ENCODE measurements around the gene GNAT1. TPM values are rescaled to one million over a fixed set of nuclear protein-coding genes. Genes with fewer than 3 reads are reported as not detected.

Gene GNAT1
- polyA plus RNA-seq (2013): not detected

GRCh38 chr3:50190936-50191660 lies at the start of gene GNAT1:
Gene GNAT1, plus strand, starts transcription at chr3:50191610. Its CDS starts 116 bp downstream, at chr3:50191726.
- 100% methylated on average over 4 of the region's 8 CpGs for WGBS (ENCODE audit: insufficient coverage)
- ChIA-PET CTCF (interaction anchor here (0.7 to 14.7 kb wide), 28 partner anchors 9 to 136 kb away, joined by 3 to 238 read pairs (median 6); partner anchors contain the start of genes GNAI2, HYAL2 and SLC38A3), POLR2A (interaction anchor here (0.6 kb wide), 1 partner anchor 89 kb away, joined by 4 read pairs; no protein-coding TSS in a partner anchor)
- Histone ChIP-seq H3K9me3 (ENCODE audit: control extremely low read depth in 1 of 5, control insufficient read depth in 4 of 5, insufficient read depth in 2 of 5, low read depth in 1 of 5, low read length in 4 of 5) (no peaks in the 10 kb centered on the region), H3K27me3 (replicated peaks in 2 of 5; ENCODE audit: control insufficient read depth in 4 of 5, insufficient read depth in 5 of 5, low read length in 4 of 5) (peaks cover 0 to 33% (median 22%) of the 10 kb centered on the region in 5 experiments), H3K4me3 (ENCODE audit: control insufficient read depth in 1 of 7, extremely low read depth in 1 of 7, insufficient read depth in 4 of 7, low read depth in 2 of 7, low read length in 6 of 7) (no peak within 1 kb of the TSS), H3K4me1 (ENCODE audit: control extremely low read depth in 1 of 4, control insufficient read depth in 4 of 4, insufficient read depth in 4 of 4, low read length in 3 of 4) (peaks cover 0 to 19% (median 15%) of the 10 kb centered on the region in 4 experiments), H3K36me3 (ENCODE audit: control insufficient read depth in 4 of 4, insufficient read depth in 4 of 4, low read length in 3 of 4) (no peaks in the 10 kb centered on the region), H3K27ac (ENCODE audit: insufficient read depth in 1 of 2, low read depth in 1 of 2, low read length in 2 of 2, poor library complexity in 1 of 2, severe bottlenecking in 2 of 2) (no peak within 1 kb of the TSS)
- DNase-seq: peak in 2 of 3 donors; percentile 27 to 30

- DNase-seq: no peak
- ChIA-PET CTCF (no interaction called here), POLR2A (no interaction called here)
- H3K36me3 ChIP-seq (ENCODE audit: control insufficient read depth in 4 of 4, insufficient read depth in 4 of 4, low read length in 3 of 4): no peaks in the 10 kb centered on the region
- H3K4me3 ChIP-seq (ENCODE audit: control insufficient read depth in 1 of 7, extremely low read depth in 1 of 7, insufficient read depth in 4 of 7, low read depth in 2 of 7, low read length in 6 of 7): peak overlapping the region in 1 of 7 experiments; percentile 6
- no peak overlapping the region for H3K27ac ChIP-seq (ENCODE audit: insufficient read depth in 1 of 2, low read depth in 1 of 2, low read length in 2 of 2, poor library complexity in 1 of 2, severe bottlenecking in 2 of 2)
- H3K9me3 ChIP-seq (ENCODE audit: control extremely low read depth in 1 of 5, control insufficient read depth in 4 of 5, insufficient read depth in 2 of 5, low read depth in 1 of 5, low read length in 4 of 5): no peaks in the 10 kb centered on the region
- WGBS (ENCODE audit: insufficient coverage): 71% methylated on average over 1 of the region's 3 CpGs
- H3K4me1 ChIP-seq (ENCODE audit: control extremely low read depth in 1 of 4, control insufficient read depth in 4 of 4, insufficient read depth in 4 of 4, low read length in 3 of 4): no peaks in the 10 kb centered on the region
- H3K27me3 ChIP-seq (replicated peaks in 2 of 5; ENCODE audit: control insufficient read depth in 4 of 5, insufficient read depth in 5 of 5, low read length in 4 of 5): peaks cover 0 to 1% (median 0%) of the 10 kb centered on the region in 5 experiments
Measured at GRCh38 chr3:50146316-50146901, 45.0 kb upstream of the GNAT1 start.

GRCh38 chr3:50147016-50147415 lies 44.4 kb upstream of the GNAT1 start:
- Histone ChIP-seq H3K27ac (ENCODE audit: insufficient read depth in 1 of 2, low read depth in 1 of 2, low read length in 2 of 2, poor library complexity in 1 of 2, severe bottlenecking in 2 of 2) (no peak overlapping the region), H3K4me3 (ENCODE audit: control insufficient read depth in 1 of 7, extremely low read depth in 1 of 7, insufficient read depth in 4 of 7, low read depth in 2 of 7, low read length in 6 of 7) (no peak overlapping the region), H3K4me1 (ENCODE audit: control extremely low read depth in 1 of 4, control insufficient read depth in 4 of 4, insufficient read depth in 4 of 4, low read length in 3 of 4) (no peaks in the 10 kb centered on the region), H3K36me3 (ENCODE audit: control insufficient read depth in 4 of 4, insufficient read depth in 4 of 4, low read length in 3 of 4) (no peaks in the 10 kb centered on the region), H3K27me3 (replicated peaks in 2 of 5; ENCODE audit: control insufficient read depth in 4 of 5, insufficient read depth in 5 of 5, low read length in 4 of 5) (peaks cover 0 to 1% (median 0%) of the 10 kb centered on the region in 5 experiments), H3K9me3 (ENCODE audit: control extremely low read depth in 1 of 5, control insufficient read depth in 4 of 5, insufficient read depth in 2 of 5, low read depth in 1 of 5, low read length in 4 of 5) (no peaks in the 10 kb centered on the region)
- 96% methylated on average over 7 of the region's 7 CpGs for WGBS (ENCODE audit: insufficient coverage)
- ChIA-PET CTCF (no interaction called here), POLR2A (no interaction called here)
- DNase-seq: no peak

GRCh38 chr3:50147447-50147846 lies 44.0 kb upstream of the GNAT1 start:
- Histone ChIP-seq H3K27me3 (replicated peaks in 2 of 5; ENCODE audit: control insufficient read depth in 4 of 5, insufficient read depth in 5 of 5, low read length in 4 of 5) (peaks cover 0 to 3% (median 0%) of the 10 kb centered on the region in 5 experiments), H3K36me3 (ENCODE audit: control insufficient read depth in 4 of 4, insufficient read depth in 4 of 4, low read length in 3 of 4) (no peaks in the 10 kb centered on the region), H3K4me1 (ENCODE audit: control extremely low read depth in 1 of 4, control insufficient read depth in 4 of 4, insufficient read depth in 4 of 4, low read length in 3 of 4) (no peaks in the 10 kb centered on the region), H3K9me3 (ENCODE audit: control extremely low read depth in 1 of 5, control insufficient read depth in 4 of 5, insufficient read depth in 2 of 5, low read depth in 1 of 5, low read length in 4 of 5) (no peaks in the 10 kb centered on the region), H3K4me3 (ENCODE audit: control insufficient read depth in 1 of 7, extremely low read depth in 1 of 7, insufficient read depth in 4 of 7, low read depth in 2 of 7, low read length in 6 of 7) (no peak overlapping the region), H3K27ac (ENCODE audit: insufficient read depth in 1 of 2, low read depth in 1 of 2, low read length in 2 of 2, poor library complexity in 1 of 2, severe bottlenecking in 2 of 2) (no peak overlapping the region)
- no peak for DNase-seq
- WGBS (ENCODE audit: insufficient coverage): 90% methylated on average over 2 of the region's 2 CpGs
- POLR2A ChIA-PET: no interaction called here
- CTCF ChIA-PET: interaction anchor here (1.2 kb wide), 1 partner anchor 33 kb away, joined by 5 read pairs; no protein-coding TSS in a partner anchor

GRCh38 chr3:50147861-50148260 lies 43.5 kb upstream of the GNAT1 start:
- Histone ChIP-seq H3K36me3 (ENCODE audit: control insufficient read depth in 4 of 4, insufficient read depth in 4 of 4, low read length in 3 of 4) (no peaks in the 10 kb centered on the region), H3K4me1 (ENCODE audit: control extremely low read depth in 1 of 4, control insufficient read depth in 4 of 4, insufficient read depth in 4 of 4, low read length in 3 of 4) (no peaks in the 10 kb centered on the region), H3K27me3 (replicated peaks in 2 of 5; ENCODE audit: control insufficient read depth in 4 of 5, insufficient read depth in 5 of 5, low read length in 4 of 5) (peaks cover 0 to 3% (median 0%) of the 10 kb centered on the region in 5 experiments), H3K27ac (ENCODE audit: insufficient read depth in 1 of 2, low read depth in 1 of 2, low read length in 2 of 2, poor library complexity in 1 of 2, severe bottlenecking in 2 of 2) (no peak overlapping the region), H3K4me3 (ENCODE audit: control insufficient read depth in 1 of 7, extremely low read depth in 1 of 7, insufficient read depth in 4 of 7, low read depth in 2 of 7, low read length in 6 of 7) (no peak overlapping the region), H3K9me3 (ENCODE audit: control extremely low read depth in 1 of 5, control insufficient read depth in 4 of 5, insufficient read depth in 2 of 5, low read depth in 1 of 5, low read length in 4 of 5) (no peaks in the 10 kb centered on the region)
- ChIA-PET POLR2A (no interaction called here), CTCF (interaction anchor here (0.9 to 1.2 kb wide), 2 partner anchors 11 to 32 kb away, joined by 4 to 5 read pairs; no protein-coding TSS in a partner anchor)
- no peak for DNase-seq
- 93% methylated on average over 5 of the region's 6 CpGs for WGBS (ENCODE audit: insufficient coverage)

GRCh38 chr3:50150404-50150750 lies 41.0 kb upstream of the GNAT1 start:
- WGBS (ENCODE audit: insufficient coverage): 100% methylated on average over 1 of the region's 1 CpG
- H3K4me3 ChIP-seq (ENCODE audit: control insufficient read depth in 1 of 7, extremely low read depth in 1 of 7, insufficient read depth in 4 of 7, low read depth in 2 of 7, low read length in 6 of 7): no peak overlapping the region
- H3K9me3 ChIP-seq (ENCODE audit: control extremely low read depth in 1 of 5, control insufficient read depth in 4 of 5, insufficient read depth in 2 of 5, low read depth in 1 of 5, low read length in 4 of 5): no peaks in the 10 kb centered on the region
- ChIA-PET CTCF (interaction anchor here (1.3 to 4.8 kb wide), 2 partner anchors 29 to 31 kb away, joined by 4 to 32 read pairs; no protein-coding TSS in a partner anchor), POLR2A (interaction anchor here (0.7 kb wide), 1 partner anchor 29 kb away, joined by 3 read pairs; no protein-coding TSS in a partner anchor)
- H3K27ac ChIP-seq (ENCODE audit: insufficient read depth in 1 of 2, low read depth in 1 of 2, low read length in 2 of 2, poor library complexity in 1 of 2, severe bottlenecking in 2 of 2): no peak overlapping the region
- H3K36me3 ChIP-seq (ENCODE audit: control insufficient read depth in 4 of 4, insufficient read depth in 4 of 4, low read length in 3 of 4): no peaks in the 10 kb centered on the region
- peaks cover 0 to 20% (median 11%) of the 10 kb centered on the region in 5 experiments for H3K27me3 ChIP-seq (replicated peaks in 2 of 5; ENCODE audit: control insufficient read depth in 4 of 5, insufficient read depth in 5 of 5, low read length in 4 of 5)
- no peak for DNase-seq
- H3K4me1 ChIP-seq (ENCODE audit: control extremely low read depth in 1 of 4, control insufficient read depth in 4 of 4, insufficient read depth in 4 of 4, low read length in 3 of 4): peaks cover 0 to 10% (median 8%) of the 10 kb centered on the region in 4 experiments

Data from common myeloid progenitor, CD34-positive (primary cell).